Dermis microvascular lymphatic vessel endothelial cell (primary cell): ENCODE results near the gene CEP95. TPM values are rescaled to one million over a fixed set of nuclear protein-coding genes. Genes with fewer than 3 reads are reported as not detected.
"Not testable (repeated sequence)": the region's sequence is repeated elsewhere in the genome, so short reads cannot be mapped to it uniquely, and the experiment has no call there.

Experiments used
- DNase-seq, 2 donors: peaks; one replicate each; pipeline versions ENCODE4 v3.0.0 to v3.0.0-alpha.2; 2010; ENCODE audit warnings: low read depth in 2 of 2
- total RNA-seq: library from RNA; depleted of rRNA; stranded (reverse); fragments of >200 nt; gene quantifications from 2 replicates; pipeline ENCODE4 v1.2.1, GENCODE V29; 2014

The CEP95 gene
- total RNA-seq, 1 donor from 2014 or later, result 12.2 TPM

GRCh38 chr17:64565563-64565962 is 58.8 kb downstream of the CEP95 start:
- DNase-seq, result no peak

GRCh38 chr17:64571746-64572145 is 65.0 kb downstream of the CEP95 start:
- no peak for DNase-seq

DNA sequence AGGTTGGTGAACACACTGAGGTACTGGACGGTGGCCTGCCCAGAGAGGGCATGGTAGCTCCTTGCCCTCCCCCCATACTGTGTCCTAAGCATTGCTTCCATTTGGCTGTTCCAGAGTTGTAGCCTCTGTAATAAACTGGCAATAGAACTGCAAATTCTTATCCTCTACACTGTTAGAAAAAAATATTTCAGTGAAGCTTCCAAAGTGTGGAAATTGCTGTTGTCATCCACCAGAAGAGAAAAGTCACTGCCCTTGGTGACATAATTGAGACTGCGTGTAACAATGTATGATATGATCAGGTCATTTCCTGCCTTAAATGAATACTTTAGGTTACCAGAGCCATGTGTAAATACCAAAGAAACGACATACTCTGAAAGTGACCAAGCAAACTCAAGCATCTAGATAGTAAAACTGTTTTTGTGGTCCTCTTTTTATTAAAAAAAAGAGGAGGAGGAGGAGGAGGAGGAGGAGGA is 65.9 kb downstream of the CEP95 start:
- DNase-seq, result peak; percentile 76 to 81

DNA sequence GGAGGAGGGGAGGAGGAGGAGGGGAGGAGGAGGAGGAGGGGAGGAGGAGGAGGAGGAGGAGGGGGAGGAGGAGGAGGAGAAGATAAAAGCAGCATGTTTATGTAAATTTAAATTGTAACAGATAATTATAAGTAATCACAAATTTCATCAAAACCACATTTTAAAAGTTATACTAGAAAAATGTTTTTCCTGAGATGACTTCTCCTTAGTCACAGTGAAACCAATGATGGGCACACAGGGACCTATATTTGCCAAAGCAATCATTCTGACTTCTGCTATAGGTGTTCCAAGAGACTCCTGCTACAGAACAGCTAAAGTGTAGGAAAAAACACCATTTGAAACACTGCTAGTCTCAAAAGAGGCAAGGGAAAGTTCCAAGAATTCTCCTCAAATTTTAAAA is 66.4 kb downstream of the CEP95 start:
- no peak for DNase-seq

DNA sequence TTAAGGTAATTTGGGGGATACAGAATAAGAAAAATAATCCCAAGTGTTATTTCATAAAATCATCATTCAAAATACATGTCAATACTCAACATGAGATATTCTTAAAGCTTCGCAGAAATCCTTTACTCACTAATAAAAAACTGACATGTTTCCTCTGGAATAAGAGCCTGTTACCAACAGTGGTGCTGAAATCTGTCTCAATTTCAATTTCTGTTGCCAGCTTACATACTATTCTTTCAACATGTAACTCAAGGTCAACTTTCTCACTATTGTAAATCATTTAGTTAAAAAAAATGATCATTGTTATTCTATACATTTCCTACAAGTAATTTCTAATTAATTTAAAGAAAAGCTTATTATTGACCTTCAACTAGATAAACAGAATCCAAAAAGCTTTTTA is 67.9 kb downstream of the CEP95 start:
- no peak for DNase-seq

GRCh38 chr17:64575431-64575830 is 68.7 kb downstream of the CEP95 start:
- no peak for DNase-seq

GRCh38 chr17:64577025-64577424 is 70.2 kb downstream of the CEP95 start:
- DNase-seq, result not testable (repeated sequence)

DNA sequence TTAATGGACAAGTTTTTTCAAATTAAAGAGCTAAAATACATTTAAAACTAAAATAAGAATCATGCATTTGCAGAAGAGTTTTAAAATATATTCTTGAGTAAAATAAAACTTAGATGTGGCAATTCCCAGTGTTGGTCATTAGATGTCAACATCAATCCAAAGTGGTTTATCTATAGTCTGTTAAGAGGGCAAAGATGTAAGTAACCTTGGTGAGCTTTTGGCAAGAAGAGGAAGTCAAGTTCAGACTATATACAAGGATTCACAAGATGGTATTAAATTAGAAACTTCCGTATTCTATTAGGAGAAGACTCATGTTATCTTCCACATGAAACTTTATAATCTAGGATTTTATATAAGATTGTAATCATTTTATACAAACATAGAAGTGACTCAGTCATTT is 73.1 kb downstream of the CEP95 start:
- no peak for DNase-seq

DNA sequence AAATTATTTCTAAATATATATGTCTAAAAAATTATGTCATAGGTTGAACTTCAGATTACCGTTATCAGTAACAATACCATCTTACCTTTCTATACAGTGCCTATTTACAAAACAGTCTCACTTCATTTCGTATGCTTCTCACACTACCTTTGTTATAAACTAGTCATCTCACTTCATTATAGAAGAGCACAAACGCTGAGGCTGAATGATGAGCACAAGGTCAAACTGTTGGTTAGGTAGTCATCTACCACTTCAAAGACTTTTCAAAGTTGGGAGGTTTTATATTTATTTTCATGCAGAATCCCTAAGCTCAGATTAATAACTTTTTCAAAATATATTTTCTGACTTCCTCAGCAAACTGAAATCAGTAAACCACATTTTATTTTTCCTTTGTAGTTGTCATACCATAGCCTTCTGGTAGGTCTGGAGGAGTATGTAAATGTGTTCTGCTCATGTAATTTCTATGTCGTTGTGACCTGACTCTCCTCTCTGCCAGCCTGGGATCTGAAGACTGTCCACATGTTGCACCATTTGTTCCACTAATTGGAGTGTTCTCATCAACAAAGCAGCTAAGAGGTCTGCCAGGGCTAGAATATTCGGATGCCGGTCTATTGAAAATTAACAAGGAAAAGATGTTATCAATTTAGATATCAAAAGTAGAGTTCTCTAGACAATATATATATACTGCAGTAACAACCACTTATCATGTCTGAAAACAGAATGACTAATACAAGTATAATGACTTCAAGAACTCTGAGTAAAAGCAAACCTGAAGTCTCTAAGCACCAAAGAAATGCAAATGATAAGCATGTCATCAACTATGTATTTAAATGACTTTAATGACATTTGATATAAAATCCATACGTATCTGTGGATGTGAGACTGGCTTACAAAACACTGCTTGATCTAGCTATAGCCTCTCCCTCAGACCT is 73.9 kb downstream of the CEP95 start:
- DNase-seq, result no peak

DNA sequence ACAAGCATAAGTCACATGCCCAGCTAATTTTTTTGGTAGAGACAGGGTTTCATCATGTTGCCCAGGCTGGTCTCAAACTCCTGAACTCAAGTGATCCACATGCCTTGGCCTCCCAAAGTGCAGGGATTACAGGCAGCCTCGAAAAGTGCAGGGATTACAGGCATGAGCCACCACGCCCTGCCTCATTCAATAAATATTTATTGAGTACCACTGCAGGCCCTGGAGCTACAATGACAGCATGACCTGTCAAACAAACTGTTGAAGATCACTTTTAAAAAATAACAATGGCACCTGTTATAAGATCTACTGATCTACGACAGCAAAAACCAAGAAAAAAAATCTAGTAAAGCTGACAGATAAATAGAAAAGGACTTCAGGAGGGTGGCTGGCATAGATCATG is 76.3 kb downstream of the CEP95 start:
- no peak for DNase-seq

DNA sequence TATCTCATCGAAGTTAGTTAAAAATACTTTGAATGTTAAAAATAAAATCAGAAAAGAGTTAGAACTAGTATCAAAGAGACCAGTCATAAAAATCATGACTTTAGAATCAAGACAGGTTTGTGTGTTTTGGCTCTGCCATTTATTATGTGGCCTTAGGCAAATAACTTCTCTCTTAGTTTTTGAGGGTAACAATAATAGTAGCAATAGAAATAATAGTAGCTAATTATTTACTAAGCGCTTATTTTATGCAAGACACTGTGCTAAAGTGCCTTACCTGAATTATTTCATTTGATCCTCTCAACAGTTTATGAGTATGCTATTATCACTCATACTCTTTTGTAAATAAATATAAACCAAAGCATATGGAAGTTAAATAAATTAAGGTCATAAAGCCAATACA is 78.4 kb downstream of the CEP95 start:
- no peak for DNase-seq

Other genes with a start within 250 kb of the CEP95 start
- gene TEX2, start 243.7 kb upstream of the CEP95 start, total RNA-seq, result 20.2 and 29.2 TPM in 2 replicates
- 378 and 557 TPM in 2 replicates for gene PECAM1, start 116.1 kb upstream of the CEP95 start, total RNA-seq
- gene MILR1, start 57.9 kb upstream of the CEP95 start, total RNA-seq, result 2.2 and 2.9 TPM in 2 replicates
- 3.7 and 4.7 TPM in 2 replicates for gene POLG2, start 9.9 kb upstream of the CEP95 start, total RNA-seq
- gene DDX5, start 688 bp upstream of the CEP95 start, total RNA-seq, result 259 and 342 TPM in 2 replicates
- 83.8 and 99.5 TPM in 2 replicates for gene SMURF2, start 155.3 kb downstream of the CEP95 start, total RNA-seq